Epithelial cell of proximal tubule (primary cell): ENCODE data around the gene ACTL6A. TPM values are rescaled to one million over a fixed set of nuclear protein-coding genes. Genes with fewer than 3 reads are reported as not detected.

ENCODE experiments used
- DNase-seq: peaks from one replicate; pipeline ENCODE4 v3.0.0-alpha.2; 2011; ENCODE audit warnings: low read depth
- H3K4me3 ChIP-seq: 2 replicates; pipeline ENCODE4 v1.5.1; 2011; ENCODE audit warnings: low read depth, mild to moderate bottlenecking, low read length
- CTCF ChIP-seq: conservative IDR thresholded peaks from 2 replicates; pipeline ENCODE4 v1.5.1; 2012; ENCODE audit warnings: low read depth, mild to moderate bottlenecking, low read length
- total RNA-seq: library from RNA; depleted of rRNA; stranded (reverse); fragments of >200 nt; gene quantifications from 2 replicates; pipeline ENCODE4 v1.2.3, GENCODE V29; 2015

ACTL6A gene
- total RNA-seq, 1 donor from 2014 or later, result 134 TPM

GRCh38 chr3:179606534-179607085 lies 43.9 kb downstream of the ACTL6A start:
- DNase-seq, result no peak
- no peak overlapping the region for H3K4me3 ChIP-seq
- TF ChIP-seq CTCF, result no peak

- no peak overlapping the region for H3K4me3 ChIP-seq
- DNase-seq, result no peak
- no peak for TF ChIP-seq CTCF
These were observed 46.4 kb downstream of the ACTL6A start for GRCh38 chr3:179608931-179609720.

GRCh38 chr3:179610066-179610465 lies 47.3 kb downstream of the ACTL6A start:
- no peak for DNase-seq
- H3K4me3 ChIP-seq, result no peak overlapping the region
- no peak for TF ChIP-seq CTCF

- no peak overlapping the region for H3K4me3 ChIP-seq
- no peak for TF ChIP-seq CTCF
- DNase-seq, result no peak
These were observed 51.1 kb downstream of the ACTL6A start for GRCh38 chr3:179613807-179614206.

GRCh38 chr3:179615458-179616173 lies 52.9 kb downstream of the ACTL6A start:
- no peak overlapping the region for H3K4me3 ChIP-seq
- DNase-seq, result no peak
- TF ChIP-seq CTCF, result no peak

- no peak for DNase-seq
- no peak overlapping the region for H3K4me3 ChIP-seq
- no peak for TF ChIP-seq CTCF
These were observed 59.3 kb downstream of the ACTL6A start for GRCh38 chr3:179622023-179622422.
